ENCODE measurements around the gene FIGNL2.
A peak's percentile ranks its signal among the peaks of the same experiment; 100 is the strongest.
"Not testable (repeated sequence)": the region's sequence is repeated elsewhere in the genome, so short reads cannot be mapped to it uniquely, and the experiment has no call there.

The FIGNL2 gene

DNA sequence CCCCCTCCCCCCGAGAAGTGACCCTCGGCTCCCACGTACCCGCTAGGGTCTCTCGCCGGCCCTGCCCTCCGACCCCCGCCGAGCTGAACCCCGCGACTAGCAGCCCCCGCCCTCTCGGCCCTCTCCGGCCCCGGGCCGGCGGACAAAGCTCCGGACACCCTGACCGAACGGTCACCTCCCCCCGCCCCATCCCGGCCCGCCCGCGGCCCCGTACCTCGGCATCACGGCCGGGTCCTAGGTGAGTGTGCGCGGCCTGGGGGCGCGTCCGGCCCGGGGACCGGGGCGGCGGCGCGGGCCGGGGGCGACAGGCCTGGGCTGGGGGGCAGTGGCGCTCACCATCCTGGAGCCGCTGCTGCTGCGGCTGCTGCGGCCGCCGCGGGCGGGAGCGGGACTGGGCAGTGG lies at the start of gene FIGNL2:
TSS of gene FIGNL2 (minus strand) at position 393 of the 402 bp plus-strand sequence. CDS start 26,305 bp downstream, outside the sequence.
- DNase-seq, result no peak

GRCh38 chr12:51897181-51897580 lies 48.7 kb upstream of the FIGNL2 start:
- no peak for DNase-seq

DNA sequence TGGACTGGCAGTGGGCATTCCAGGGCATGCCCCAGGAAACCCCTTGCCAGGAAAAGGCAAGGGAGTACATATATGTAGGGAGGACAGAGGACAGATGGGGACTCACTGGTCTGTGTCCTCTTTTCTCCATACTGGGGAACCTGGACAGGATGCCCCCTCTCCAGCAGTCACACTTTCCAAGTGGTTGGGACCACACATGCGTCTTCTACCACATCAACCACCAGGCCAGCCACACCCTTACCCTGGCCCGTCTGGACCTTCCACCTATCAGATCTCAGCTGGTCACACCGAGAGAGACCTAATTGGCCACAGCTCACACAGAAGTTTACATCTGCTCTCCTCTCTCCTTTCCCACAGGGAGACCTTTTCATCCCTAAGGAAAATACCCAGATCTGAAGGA lies 47.7 kb upstream of the FIGNL2 start:
- DNase-seq, result no peak

GRCh38 chr12:51895378-51896135 lies 47.0 kb upstream of the FIGNL2 start:
- DNase-seq, result no peak

DNA sequence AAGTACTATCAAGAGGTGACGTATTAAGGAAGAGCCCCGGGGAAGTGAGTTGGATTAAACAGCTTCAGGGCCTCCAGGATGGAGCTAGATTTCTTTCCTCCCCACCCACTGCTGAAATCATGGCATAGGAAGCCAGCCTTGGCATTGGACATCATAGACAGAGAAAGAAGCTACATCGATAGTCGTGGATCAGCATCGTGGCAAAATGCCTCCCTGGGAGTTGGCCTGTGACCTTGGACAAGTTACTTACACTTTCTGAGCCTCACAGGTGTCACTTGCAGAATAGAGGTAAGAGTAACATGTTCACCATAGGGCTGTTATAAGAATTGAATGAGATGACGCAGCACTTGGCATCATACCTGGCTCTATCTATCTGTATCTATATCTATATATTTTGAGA lies 45.3 kb upstream of the FIGNL2 start:
- DNase-seq, result no peak

DNA sequence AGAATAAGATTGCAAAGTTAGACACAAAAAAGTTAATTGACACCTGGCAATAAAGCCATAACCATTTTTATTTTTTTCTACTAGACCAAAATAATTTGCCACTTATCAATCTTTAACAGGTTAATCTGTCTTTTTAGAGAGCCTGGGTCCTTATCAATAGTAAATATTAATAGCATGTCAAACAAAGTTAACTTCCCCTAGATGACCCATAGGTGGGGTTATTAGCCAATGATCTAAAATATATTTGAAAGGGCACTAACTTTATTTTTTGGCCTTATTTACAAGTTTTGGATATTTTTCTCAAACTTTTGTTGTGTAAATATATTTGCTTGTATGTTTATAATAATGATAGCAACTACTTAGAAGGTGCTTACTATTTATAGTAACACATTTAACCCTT lies 43.3 kb upstream of the FIGNL2 start:
- DNase-seq, result no peak

DNA sequence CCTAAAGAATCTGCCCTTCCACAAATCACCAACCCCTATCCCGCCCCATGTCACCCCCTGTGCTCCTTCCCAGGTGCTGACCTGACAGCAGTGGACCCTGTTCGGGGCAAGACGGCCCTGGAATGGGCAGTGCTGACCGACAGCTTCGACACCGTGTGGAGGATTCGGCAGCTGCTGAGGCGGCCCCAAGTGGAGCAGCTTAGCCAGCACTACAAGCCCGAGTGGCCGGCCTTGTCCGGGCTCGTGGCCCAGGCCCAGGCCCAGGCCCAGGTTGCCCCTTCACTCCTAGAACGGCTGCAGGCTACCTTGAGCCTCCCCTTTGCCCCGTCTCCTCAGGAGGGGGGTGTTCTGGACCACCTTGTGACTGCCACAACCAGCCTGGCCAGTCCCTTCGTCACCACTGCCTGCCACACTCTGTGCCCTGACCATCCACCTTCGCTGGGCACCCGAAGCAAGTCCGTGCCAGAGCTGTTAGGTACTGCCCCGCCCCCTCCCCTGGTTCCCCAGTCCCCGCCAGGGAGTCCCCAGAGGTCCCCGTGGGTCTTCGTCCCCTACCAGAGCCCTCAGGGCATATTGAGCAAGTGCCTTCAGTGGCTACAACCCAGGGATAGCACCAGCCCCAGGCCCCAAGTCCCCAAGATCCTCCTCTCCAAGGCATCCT lies 42.1 kb upstream of the FIGNL2 start:
- no peak for DNase-seq

DNA sequence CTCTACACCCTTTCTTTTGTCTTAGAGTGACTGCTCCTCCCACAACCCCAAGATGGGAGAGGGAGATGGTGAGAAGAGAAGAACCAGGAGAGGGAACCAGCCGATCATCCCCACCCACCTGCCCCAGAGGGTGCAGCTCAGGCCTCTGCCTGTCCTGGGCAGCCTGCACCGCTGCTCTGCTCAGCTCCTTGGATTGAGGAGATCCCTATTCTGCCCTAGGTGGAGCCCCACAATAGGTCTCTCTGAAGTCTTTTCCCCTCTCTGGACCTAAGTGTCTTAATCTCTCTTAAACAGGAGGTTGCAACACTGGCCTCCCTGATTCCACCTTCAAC lies 41.6 kb upstream of the FIGNL2 start:
- no peak for DNase-seq

GRCh38 chr12:51889216-51890132 lies 41.0 kb upstream of the FIGNL2 start:
- DNase-seq, result no peak

GRCh38 chr12:51888316-51889215 lies 40.0 kb upstream of the FIGNL2 start:
- DNase-seq, result no peak

- DNase-seq, result no peak
These were observed 39.2 kb upstream of the FIGNL2 start, which contains the start of gene ANKRD33 for GRCh38 chr12:51887476-51888315. Gene ANKRD33 (plus strand): TSS chr12:51888103. CDS start chr12:51888187, 84 bp downstream.

DNA sequence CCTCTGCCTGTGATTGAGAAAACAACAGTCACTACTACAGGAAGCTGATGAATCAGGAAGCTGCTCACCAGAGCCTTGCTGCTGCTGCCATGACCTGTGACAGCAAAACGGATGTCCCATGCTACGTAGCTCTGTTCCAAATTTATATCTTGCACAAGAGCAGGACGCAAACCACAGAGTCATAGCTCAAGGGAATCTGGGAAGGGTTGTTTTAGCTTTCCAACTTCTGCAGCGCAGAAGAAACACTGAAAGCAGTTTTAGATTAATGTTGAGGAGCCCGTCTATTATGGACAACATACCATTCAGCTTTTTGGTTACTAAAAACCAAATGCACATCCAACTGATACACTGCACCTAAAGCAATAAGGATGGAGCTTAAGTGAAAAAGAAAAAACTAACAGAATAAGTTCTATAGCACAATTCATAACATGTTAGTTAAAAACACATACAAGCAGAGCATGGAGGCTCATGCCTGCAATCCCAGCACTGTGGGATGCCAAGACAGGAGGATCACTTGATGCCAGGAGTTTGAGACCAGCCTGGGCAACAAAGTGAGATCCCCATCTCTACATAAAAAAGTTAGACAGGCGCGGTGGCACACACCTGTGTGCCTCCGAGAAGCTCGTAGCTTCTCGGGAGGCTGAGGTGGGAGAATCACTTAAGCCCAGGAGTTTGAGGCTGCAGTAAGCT lies 37.6 kb upstream of the FIGNL2 start:
- DNase-seq, result peak in 15 of 51 donors; percentile 6 to 54 (median 29)

DNA sequence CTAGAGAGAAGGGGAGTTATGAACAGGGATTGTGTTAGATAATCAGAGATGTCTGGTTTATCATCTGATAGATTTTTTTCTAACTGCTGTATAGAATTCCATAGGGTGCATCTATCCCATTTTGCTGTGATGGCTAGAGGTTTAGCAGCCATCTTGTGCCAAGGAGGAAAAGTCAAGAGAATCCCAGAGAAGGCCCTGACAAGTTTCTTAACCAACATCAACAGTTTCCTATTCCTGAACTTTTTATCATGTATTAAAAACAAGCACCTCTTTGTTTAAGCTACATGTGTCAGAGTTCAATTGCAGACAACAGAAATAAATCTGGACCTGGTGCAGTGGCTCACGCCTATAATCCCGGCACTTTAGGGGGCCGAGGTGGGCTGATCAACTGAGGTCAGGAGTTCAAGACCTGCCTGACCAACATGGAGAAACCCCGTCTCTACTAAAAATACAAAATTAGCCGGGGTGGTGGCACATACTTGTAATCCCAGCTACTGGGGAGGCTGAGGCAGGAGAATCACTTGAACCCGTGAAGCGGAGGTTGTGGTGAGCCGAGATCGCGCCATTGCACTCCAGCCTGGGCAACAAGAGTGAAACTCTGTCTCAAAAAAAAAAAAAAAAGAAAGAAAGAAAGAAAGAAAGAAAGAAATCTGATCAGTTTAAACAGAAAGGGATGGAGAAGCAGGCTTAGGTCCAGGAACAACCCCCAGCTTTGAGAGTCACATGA lies 36.9 kb upstream of the FIGNL2 start:
- DNase-seq, result not testable (repeated sequence)

- DNase-seq, result no peak
These were observed 36.2 kb upstream of the FIGNL2 start for GRCh38 chr12:51884676-51885229.

DNA sequence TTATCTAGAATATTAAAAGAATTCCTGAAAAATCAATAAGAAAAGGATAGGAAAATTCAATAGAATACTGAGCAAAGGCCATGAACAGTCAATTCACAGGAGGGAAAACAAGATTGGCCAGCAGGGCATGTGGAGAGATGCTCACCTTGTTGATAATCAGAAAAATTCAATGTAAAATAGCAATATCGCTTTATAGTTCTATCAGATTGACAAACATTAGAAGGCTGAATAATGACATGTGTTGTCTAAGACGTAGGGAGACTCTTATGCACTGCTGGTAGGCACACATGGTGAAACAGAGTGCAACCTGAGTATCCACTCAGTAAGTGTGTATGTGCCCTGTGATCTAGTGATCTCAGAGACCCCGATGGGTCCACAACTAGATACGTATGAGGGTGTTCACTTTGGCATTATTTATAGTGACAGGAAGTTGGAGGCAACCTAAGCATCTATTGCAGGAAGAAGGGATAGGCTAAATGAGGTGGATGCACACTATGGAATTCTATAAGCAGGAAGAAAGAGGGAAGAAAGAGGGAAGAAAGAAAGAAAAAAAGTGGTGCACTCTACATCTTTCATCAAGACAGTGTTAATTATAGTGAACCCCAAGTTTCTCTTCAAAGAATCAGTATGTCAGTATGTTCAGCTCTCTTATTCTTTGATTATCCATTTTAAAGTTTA lies 35.6 kb upstream of the FIGNL2 start:
- no peak for DNase-seq

GRCh38 chr12:51883295-51883694 lies 34.8 kb upstream of the FIGNL2 start:
- DNase-seq, result no peak

DNA sequence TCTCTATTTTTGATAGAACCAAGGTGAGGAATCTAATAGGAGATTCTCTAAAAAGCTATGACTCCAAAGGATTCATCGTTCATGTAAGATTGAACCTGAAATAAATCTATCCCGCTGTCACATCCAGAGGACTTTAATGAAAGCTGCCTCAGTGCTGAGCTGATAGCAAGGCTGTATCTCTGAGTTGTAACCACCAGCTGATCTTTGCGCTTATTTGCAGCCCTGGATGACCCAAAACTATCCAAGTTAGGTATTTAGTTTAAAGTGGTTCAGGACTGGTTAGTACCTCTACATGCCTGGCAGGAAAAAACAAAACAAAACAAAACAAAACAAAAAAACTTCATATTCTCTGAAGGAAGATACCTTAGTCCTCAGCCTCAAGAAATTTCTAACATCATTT lies 30.6 kb upstream of the FIGNL2 start:
- DNase-seq, result no peak

- no peak for DNase-seq
These were observed 26.0 kb upstream of the FIGNL2 start for GRCh38 chr12:51874486-51874885.
